HepG2 (cell line): Measurements from ENCODE around the gene TALDO1. TPM values are rescaled to one million over a fixed set of nuclear protein-coding genes. Genes with fewer than 3 reads are reported as not detected.
A peak's percentile ranks its signal among the peaks of the same experiment; 100 is the strongest.

Experiments used
- ARNT2 ChIP-seq: sonication (generic); formaldehyde crosslinking; IDR thresholded peaks from 2 replicates; pipeline ENCODE4 v1.8.0; 2022; ENCODE audit warnings: mild to moderate bottlenecking, low read depth, missing genetic modification reagents, moderate library complexity
- ATRX ChIP-seq: sonication (generic); formaldehyde crosslinking; IDR thresholded peaks from 2 replicates; pipeline ENCODE4 v1.4.0; 2020; ENCODE audit warnings: missing genetic modification reagents, borderline replicate concordance
- FOXC1 ChIP-seq: sonication (generic); formaldehyde crosslinking; IDR thresholded peaks from 2 replicates; pipeline ENCODE4 v1.8.0; 2022; ENCODE audit warnings: mild to moderate bottlenecking, missing genetic modification reagents, borderline replicate concordance
- MATR3 ChIP-seq: sonication (generic); formaldehyde crosslinking; IDR thresholded peaks from 2 replicates; pipeline ENCODE4 v1.4.0; 2020; ENCODE audit warnings: missing genetic modification reagents
- MNT ChIP-seq: fragments of 450-650 bp; IDR thresholded peaks from 2 replicates; pipeline ENCODE4 v1.6.1; 2016
- NFE2 ChIP-seq: sonication (generic); formaldehyde crosslinking; IDR thresholded peaks from 2 replicates; pipeline ENCODE4 v1.4.0; 2020; ENCODE audit warnings: missing genetic modification reagents
- PAF1 ChIP-seq: IDR thresholded peaks from 2 replicates; pipeline ENCODE4 v1.6.1; 2016; ENCODE audit warnings: missing genetic modification reagents, missing compliant biosample characterization
- PHF8 ChIP-seq: sonication (generic); formaldehyde crosslinking; IDR thresholded peaks from 2 replicates; pipeline ENCODE4 v1.5.0; 2020; ENCODE audit warnings: missing genetic modification reagents
- POLR2AphosphoS5 ChIP-seq: IDR thresholded peaks from 2 replicates; pipeline ENCODE4 v1.6.1; 2012; ENCODE audit warnings: low read depth, low read length
- SIX1 ChIP-seq: sonication (generic); formaldehyde crosslinking; IDR thresholded peaks from 2 replicates; pipeline ENCODE4 v1.4.0; 2020; ENCODE audit warnings: missing genetic modification reagents, borderline replicate concordance
- TEAD2 ChIP-seq: sonication (generic); formaldehyde crosslinking; IDR thresholded peaks from 2 replicates; pipeline ENCODE4 v1.9.0; 2021; ENCODE audit warnings: missing genetic modification reagents
- THAP11 ChIP-seq: IDR thresholded peaks from 2 replicates; pipeline ENCODE4 v1.6.1; 2016; ENCODE audit warnings: missing biosample characterization, missing genetic modification reagents
- ZBTB7B ChIP-seq: sonication (generic); formaldehyde crosslinking; IDR thresholded peaks from 2 replicates; pipeline ENCODE4 v1.4.0; 2020; ENCODE audit warnings: missing genetic modification reagents
- ZNF18 ChIP-seq: sonication (generic); formaldehyde crosslinking; IDR thresholded peaks from 2 replicates; pipeline ENCODE4 v1.8.0; 2022; ENCODE audit warnings: mild to moderate bottlenecking, missing genetic modification reagents; ENCODE audit not compliant: insufficient replicate concordance
- ZNF20 ChIP-seq: sonication (generic); formaldehyde crosslinking; IDR thresholded peaks from 2 replicates; pipeline ENCODE4 v1.4.0; 2020; ENCODE audit warnings: mild to moderate bottlenecking, moderate library complexity, missing genetic modification reagents
- ZNF879 ChIP-seq: sonication (generic); formaldehyde crosslinking; IDR thresholded peaks from 2 replicates; pipeline ENCODE4 v1.8.1; 2023; ENCODE audit warnings: missing genetic modification reagents
- polyA plus RNA-seq, 8 experiments: library from polyadenylated mRNA; depleted of rRNA in 3 of 8; stranded (reverse) in 7 of 8; unstranded in 1 of 8; fragments of >200 nt; fragmentation: Illumina TruSeq in 4 of 8; extraction: Trizol in 4 of 8; gene quantifications; 2 replicates each; pipeline versions ENCODE4 v1.2.1 to v1.2.3, GENCODE V29; 2011 to 2016; ENCODE audit warnings: low read depth in 4 of 8, missing spikeins in 1 of 8, mixed read lengths in 1 of 8; ENCODE audit not compliant: insufficient read depth in 1 of 8
- total RNA-seq, 5 experiments: library from RNA; depleted of rRNA; stranded (reverse); fragments of >200 nt; fragmentation: Illumina TruSeq; extraction: Trizol; gene quantifications; 2 replicates each; pipeline ENCODE4 v1.2.3, GENCODE V29; 2016; ENCODE audit warnings: low read depth in 1 of 5
- TF ChIP-seq, protein P1 (sequence below): sonication (generic); formaldehyde crosslinking; IDR thresholded peaks from 2 replicates; pipeline ENCODE4 v1.4.0; 2020; ENCODE audit warnings: missing genetic modification reagents
- TF ChIP-seq, protein P2 (sequence below): sonication (generic); formaldehyde crosslinking; IDR thresholded peaks from 2 replicates; pipeline ENCODE4 v1.5.0; 2020; ENCODE audit warnings: mild to moderate bottlenecking, missing genetic modification reagents, borderline replicate concordance
- TF ChIP-seq, protein P3 (sequence below): sonication (generic); formaldehyde crosslinking; IDR thresholded peaks from 2 replicates; pipeline ENCODE4 v1.4.0; 2020; ENCODE audit warnings: mild to moderate bottlenecking, missing genetic modification reagents

The TALDO1 gene
- total and polyA plus RNA-seq, 2 of the 13 experiments (the other 11 are each of a cell fraction or from before 2014, with no cell fraction given), result 107 to 240 TPM

DNA sequence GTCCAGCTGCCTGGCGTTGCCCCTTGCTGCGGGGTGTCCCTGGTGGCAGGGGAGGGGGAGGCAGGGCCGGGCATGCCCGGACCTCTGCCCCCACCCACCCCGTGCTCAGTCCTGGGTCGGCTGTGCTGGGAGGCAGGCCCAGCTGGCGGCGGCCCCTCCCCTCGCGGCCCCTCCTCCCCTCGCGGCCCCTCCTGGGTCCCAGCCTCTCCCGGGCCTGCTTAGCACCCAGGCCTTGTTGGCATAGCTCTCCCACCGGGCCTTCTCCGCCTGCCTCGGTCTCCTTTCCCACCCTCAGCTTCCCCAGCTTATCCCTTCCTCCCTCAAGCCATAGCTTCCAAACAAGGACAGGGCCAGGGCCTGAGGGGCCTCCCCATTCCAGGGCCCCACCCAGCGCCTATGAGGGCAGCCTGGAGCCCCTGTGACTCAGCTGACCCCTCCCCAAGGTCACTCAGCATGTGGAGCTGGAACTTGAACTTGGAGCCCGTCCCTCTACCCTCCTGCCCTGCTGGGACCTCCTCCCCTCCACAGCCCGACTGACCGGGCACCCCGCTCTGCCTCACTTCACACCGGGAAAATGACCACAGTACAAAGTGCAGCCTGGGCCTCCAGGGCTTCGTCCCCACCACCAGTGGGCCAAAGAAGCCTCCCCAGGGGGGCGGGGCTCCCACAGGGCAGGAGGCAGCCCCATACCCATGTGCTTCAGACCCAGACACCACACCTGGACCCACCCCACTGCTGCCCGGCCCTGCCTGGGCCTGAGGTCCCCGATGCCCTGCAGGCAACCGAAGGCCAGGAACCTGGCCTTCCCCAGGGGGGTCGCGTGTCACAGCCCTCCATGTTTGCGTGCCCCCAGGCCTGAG, 40.1 kb upstream of the TALDO1 start (continued):
- no peak for TF ChIP-seq ZNF879 (CRISPR knock-in tag)
- TF ChIP-seq TEAD2 (CRISPR knock-in tag), result no peak
- TF ChIP-seq ZNF18 (CRISPR knock-in tag), result peak; percentile 99
- TF ChIP-seq, protein P1, sequence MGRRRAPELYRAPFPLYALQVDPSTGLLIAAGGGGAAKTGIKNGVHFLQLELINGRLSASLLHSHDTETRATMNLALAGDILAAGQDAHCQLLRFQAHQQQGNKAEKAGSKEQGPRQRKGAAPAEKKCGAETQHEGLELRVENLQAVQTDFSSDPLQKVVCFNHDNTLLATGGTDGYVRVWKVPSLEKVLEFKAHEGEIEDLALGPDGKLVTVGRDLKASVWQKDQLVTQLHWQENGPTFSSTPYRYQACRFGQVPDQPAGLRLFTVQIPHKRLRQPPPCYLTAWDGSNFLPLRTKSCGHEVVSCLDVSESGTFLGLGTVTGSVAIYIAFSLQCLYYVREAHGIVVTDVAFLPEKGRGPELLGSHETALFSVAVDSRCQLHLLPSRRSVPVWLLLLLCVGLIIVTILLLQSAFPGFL (CRISPR knock-in tag), result no peak
- no peak; the same call in 1 of the 2 replicates for TF ChIP-seq SIX1 (CRISPR knock-in tag)
- TF ChIP-seq, protein P2, sequence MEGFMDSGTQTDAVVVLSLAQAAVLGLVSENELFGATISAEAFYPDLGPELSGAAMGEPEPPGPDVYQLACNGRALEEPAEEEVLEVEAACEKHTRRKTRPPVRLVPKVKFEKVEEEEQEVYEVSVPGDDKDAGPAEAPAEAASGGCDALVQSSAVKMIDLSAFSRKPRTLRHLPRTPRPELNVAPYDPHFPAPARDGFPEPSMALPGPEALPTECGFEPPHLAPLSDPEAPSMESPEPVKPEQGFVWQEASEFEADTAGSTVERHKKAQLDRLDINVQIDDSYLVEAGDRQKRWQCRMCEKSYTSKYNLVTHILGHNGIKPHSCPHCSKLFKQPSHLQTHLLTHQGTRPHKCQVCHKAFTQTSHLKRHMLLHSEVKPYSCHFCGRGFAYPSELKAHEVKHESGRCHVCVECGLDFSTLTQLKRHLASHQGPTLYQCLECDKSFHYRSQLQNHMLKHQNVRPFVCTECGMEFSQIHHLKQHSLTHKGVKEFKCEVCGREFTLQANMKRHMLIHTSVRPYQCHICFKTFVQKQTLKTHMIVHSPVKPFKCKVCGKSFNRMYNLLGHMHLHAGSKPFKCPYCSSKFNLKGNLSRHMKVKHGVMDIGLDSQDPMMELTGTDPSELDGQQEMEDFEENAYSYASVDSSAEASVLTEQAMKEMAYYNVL (CRISPR knock-in tag), result peak; percentile 64; the same call in 1 of the 2 replicates
- TF ChIP-seq ARNT2 (CRISPR knock-in tag), result peak; percentile 88
- TF ChIP-seq NFE2 (CRISPR knock-in tag), result no peak
- no peak; the same call in none of the 2 replicates for TF ChIP-seq POLR2AphosphoS5
- TF ChIP-seq THAP11 (CRISPR knock-in tag), result peak; percentile 75
- TF ChIP-seq ZBTB7B (CRISPR knock-in tag), result peak; percentile 89; the same call in 1 of the 2 replicates
- TF ChIP-seq PAF1, result no peak
- TF ChIP-seq ATRX, result no peak
- peak; percentile 93 for TF ChIP-seq FOXC1 (CRISPR knock-in tag)
- 0 out of 2 replicates have a peak, but pooled peaks have one; percentile 50 for TF ChIP-seq ZNF20 (CRISPR knock-in tag)
- TF ChIP-seq MATR3 (CRISPR knock-in tag), result no peak
- TF ChIP-seq, protein P3, sequence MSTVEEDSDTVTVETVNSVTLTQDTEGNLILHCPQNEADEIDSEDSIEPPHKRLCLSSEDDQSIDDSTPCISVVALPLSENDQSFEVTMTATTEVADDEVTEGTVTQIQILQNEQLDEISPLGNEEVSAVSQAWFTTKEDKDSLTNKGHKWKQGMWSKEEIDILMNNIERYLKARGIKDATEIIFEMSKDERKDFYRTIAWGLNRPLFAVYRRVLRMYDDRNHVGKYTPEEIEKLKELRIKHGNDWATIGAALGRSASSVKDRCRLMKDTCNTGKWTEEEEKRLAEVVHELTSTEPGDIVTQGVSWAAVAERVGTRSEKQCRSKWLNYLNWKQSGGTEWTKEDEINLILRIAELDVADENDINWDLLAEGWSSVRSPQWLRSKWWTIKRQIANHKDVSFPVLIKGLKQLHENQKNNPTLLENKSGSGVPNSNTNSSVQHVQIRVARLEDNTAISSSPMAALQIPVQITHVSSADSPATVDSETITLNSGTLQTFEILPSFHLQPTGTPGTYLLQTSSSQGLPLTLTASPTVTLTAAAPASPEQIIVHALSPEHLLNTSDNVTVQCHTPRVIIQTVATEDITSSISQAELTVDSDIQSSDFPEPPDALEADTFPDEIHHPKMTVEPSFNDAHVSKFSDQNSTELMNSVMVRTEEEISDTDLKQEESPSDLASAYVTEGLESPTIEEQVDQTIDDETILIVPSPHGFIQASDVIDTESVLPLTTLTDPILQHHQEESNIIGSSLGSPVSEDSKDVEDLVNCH (CRISPR knock-in tag), result peak; percentile 83; the same call in 1 of the 2 replicates
- no peak; the same call in none of the 2 replicates for TF ChIP-seq MNT
- peak; percentile 68; the same call in 1 of the 2 replicates for TF ChIP-seq PHF8 (CRISPR knock-in tag)
